SK-N-SH (cell line): ENCODE measurements around the gene ZIC5. TPM values are rescaled to one million over a fixed set of nuclear protein-coding genes. Genes with fewer than 3 reads are reported as not detected.

Experiments used
- CTCF ChIA-PET: fragments of 300-600, 350-600 bp; formaldehyde crosslinking; extraction: SDS; loops from one replicate; lab custom pipeline; 2021; lab: Yijun Ruan, JAX
- POLR2A ChIA-PET: fragments of 350-600 bp; sonication (Branson Sonifier 250); formaldehyde crosslinking; extraction: SDS; loops from one replicate; lab custom pipeline; 2020; ENCODE audit warnings: antibody characterized with exemption, inconsistent platforms; lab: Yijun Ruan, JAX
- DNase-seq: peaks from one replicate; pipeline ENCODE4 v3.0.0; 2012
- H2AFZ ChIP-seq: fragments of 200-600 bp; sonication (generic); 2 replicates; pipeline ENCODE4 v1.8.1; 2016; ENCODE audit warnings: antibody characterized with exemption, mild to moderate bottlenecking, low read depth
- H3F3A ChIP-seq: fragments of 200-600 bp; sonication (generic); replicated peaks from 2 replicates; pipeline ENCODE3; 2016; ENCODE audit warnings: antibody characterized with exemption, mild to moderate bottlenecking; ENCODE audit not compliant: insufficient read depth
- H3K27ac ChIP-seq, 2 experiments: fragments of 200-500 bp in 1 of 2; fragments of 200-600 bp in 1 of 2; sonication (Bioruptor generic) in 1 of 2; sonication (generic), shearing (Covaris generic) in 1 of 2; 2 replicates each; pipeline versions ENCODE4 v1.5.1 to v1.6.1; 2014 to 2016; ENCODE audit warnings: low read depth in 2 of 2, inconsistent platforms in 1 of 2, low read length in 1 of 2, mild to moderate bottlenecking in 1 of 2, mixed read lengths in 1 of 2
- H3K27me3 ChIP-seq: fragments of 200-600 bp; sonication (generic), shearing (Covaris generic); 2 replicates; pipeline ENCODE4 v1.6.1; 2016; ENCODE audit warnings: mixed run types; ENCODE audit not compliant: insufficient read depth
- H3K36me3 ChIP-seq, 2 experiments: fragments of 200-500 bp in 1 of 2; fragments of 200-600 bp in 1 of 2; sonication (Bioruptor generic) in 1 of 2; sonication (generic) in 1 of 2; replicated peaks in 1 of 2; 2 replicates each; pipeline versions ENCODE3 to v1.5.1; 2014 to 2016; ENCODE audit warnings: low read length in 1 of 2, mild to moderate bottlenecking in 1 of 2; ENCODE audit not compliant: insufficient read depth in 2 of 2, control insufficient read depth in 1 of 2
- H3K4me1 ChIP-seq, 2 experiments: fragments of 200-500 bp in 1 of 2; fragments of 200-600 bp in 1 of 2; sonication (Bioruptor generic) in 1 of 2; sonication (generic), shearing (Covaris generic) in 1 of 2; 2 replicates each; pipeline versions ENCODE4 v1.5.1 to v1.6.1; 2014 to 2016; ENCODE audit warnings: low read depth in 1 of 2, low read length in 1 of 2, mixed run types in 1 of 2; ENCODE audit not compliant: insufficient read depth in 2 of 2, control insufficient read depth in 1 of 2
- H3K4me2 ChIP-seq: fragments of 200-600 bp; sonication (generic), shearing (Covaris generic); 2 replicates; pipeline ENCODE4 v1.6.1; 2017; ENCODE audit warnings: mixed run types
- H3K4me3 ChIP-seq, 2 experiments: fragments of 200-500 bp in 1 of 2; fragments of 200-600 bp in 1 of 2; sonication (Bioruptor generic) in 1 of 2; sonication (generic), shearing (Covaris generic) in 1 of 2; 2 replicates each; pipeline versions ENCODE4 v1.5.1 to v1.8.1; 2014 to 2016; ENCODE audit warnings: low read depth in 2 of 2, inconsistent platforms in 1 of 2, low read length in 1 of 2, mild to moderate bottlenecking in 1 of 2, mixed read lengths in 1 of 2, moderate library complexity in 1 of 2
- H3K79me2 ChIP-seq: fragments of 200-600 bp; sonication (generic); 2 replicates; pipeline ENCODE4 v1.8.1; 2017; ENCODE audit warnings: mild to moderate bottlenecking; ENCODE audit not compliant: insufficient read depth
- H3K9ac ChIP-seq: fragments of 200-600 bp; sonication (generic); 2 replicates; pipeline ENCODE4 v1.6.1; 2017; ENCODE audit warnings: mixed run types
- H3K9me2 ChIP-seq: fragments of 200-600 bp; sonication (generic); 2 replicates; pipeline ENCODE4 v1.6.1; 2017; ENCODE audit warnings: mixed run types
- H3K9me3 ChIP-seq: fragments of 200-600 bp; sonication (generic); 2 replicates; pipeline ENCODE4 v1.6.1; 2017; ENCODE audit warnings: mixed run types, mild to moderate bottlenecking, moderate library complexity
- H4K20me1 ChIP-seq: fragments of 200-600 bp; sonication (generic); 2 replicates; pipeline ENCODE4 v1.6.1; 2017; ENCODE audit warnings: mild to moderate bottlenecking, mixed run types; ENCODE audit not compliant: insufficient read depth
- CHD2 ChIP-seq: fragments of 150-350 bp; IDR thresholded peaks from 2 replicates; pipeline ENCODE4 v1.6.1; 2018; ENCODE audit warnings: low read length; ENCODE audit not compliant: partially characterized antibody
- EP300 ChIP-seq, 2 experiments: IDR thresholded peaks; 2 replicates each; pipeline versions ENCODE4 v1.4.0 to v1.6.1; 2012; ENCODE audit warnings: borderline replicate concordance in 1 of 2, low read depth in 1 of 2, low read length in 1 of 2
- FOXJ3 ChIP-seq: sonication (generic); formaldehyde crosslinking; IDR thresholded peaks from 2 replicates; pipeline ENCODE4 v1.5.1; 2020; ENCODE audit warnings: mild to moderate bottlenecking, missing genetic modification reagents
- MXI1 ChIP-seq: IDR thresholded peaks from 2 replicates; pipeline ENCODE4 v1.6.1; 2012; ENCODE audit warnings: mild to moderate bottlenecking, low read depth, low read length, improper control_type of control experiment
- RAD21 ChIP-seq: IDR thresholded peaks from 2 replicates; pipeline ENCODE4 v1.6.1; 2012; ENCODE audit warnings: mild to moderate bottlenecking, low read length
- RFX5 ChIP-seq: IDR thresholded peaks from 2 replicates; pipeline ENCODE4 v1.6.1; 2012; ENCODE audit warnings: mild to moderate bottlenecking, improper control_type of control experiment, low read length
- RXRA ChIP-seq: IDR thresholded peaks from 2 replicates; pipeline ENCODE4 v1.4.0; 2012; ENCODE audit warnings: low read depth, mild to moderate bottlenecking, borderline replicate concordance
- SIN3A ChIP-seq: IDR thresholded peaks from 2 replicates; pipeline ENCODE4 v1.6.1; 2012; ENCODE audit warnings: low read depth, mild to moderate bottlenecking, low read length, moderate library complexity, borderline replicate concordance
- SMC3 ChIP-seq: IDR thresholded peaks from 2 replicates; pipeline ENCODE4 v1.6.1; 2012; ENCODE audit warnings: low read depth, low read length, improper control_type of control experiment
- TEAD4 ChIP-seq: IDR thresholded peaks from 2 replicates; pipeline ENCODE4 v1.4.0; 2012; ENCODE audit warnings: mild to moderate bottlenecking, borderline replicate concordance; ENCODE audit not compliant: insufficient read depth
- WGBS: methylation state at CpG from one replicate; pipeline ENCODE4 v1.1.6; 2017; ENCODE audit warnings: low lambda C conversion rate; 5-methylcytosine and 5-hydroxymethylcytosine counted together
- polyA plus RNA-seq, 3 experiments: library from polyadenylated mRNA; depleted of rRNA; stranded (reverse); fragments of >200 nt; gene quantifications; 2 replicates each; pipeline ENCODE4 v1.2.3, GENCODE V29; 2012
- TF ChIP-seq, protein P1 (sequence below): IDR thresholded peaks from 2 replicates; pipeline ENCODE4 v1.6.1; 2012; ENCODE audit warnings: mild to moderate bottlenecking, low read depth, low read length, moderate library complexity
- TF ChIP-seq, protein P2 (sequence below): fragments of 150-350 bp; IDR thresholded peaks from 2 replicates; pipeline ENCODE4 v1.6.1; 2017; ENCODE audit warnings: antibody characterized with exemption, low read length, low read depth, borderline replicate concordance

Gene ZIC5
- polyA plus RNA-seq, 1 of the 3 experiments (the other 2 are of a cell fraction), result not detected

DNA sequence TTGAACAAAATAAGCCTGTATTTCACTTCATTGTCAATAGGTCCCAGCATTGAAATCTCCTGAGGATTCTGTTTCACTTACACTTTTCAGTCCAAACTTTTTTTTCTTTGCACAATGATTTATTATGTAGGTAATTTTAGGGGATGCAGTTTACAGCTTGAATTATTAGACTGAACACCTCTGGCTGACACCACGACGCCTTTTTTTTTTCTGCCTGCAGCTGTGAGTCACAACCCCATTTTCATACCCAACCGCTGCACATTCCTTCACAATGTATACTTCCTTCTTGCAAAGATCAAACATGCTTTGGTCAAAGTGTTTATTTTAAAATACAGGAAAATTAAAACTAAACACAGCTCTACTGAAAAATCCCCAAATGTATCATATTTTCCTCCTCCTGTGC is 21.4 kb upstream of the ZIC5 start:
- Histone ChIP-seq H4K20me1 (peaks cover 9% of the 10 kb centered on the region; the same call in 1 of the 2 replicates), H3K79me2 (no peaks in the 10 kb centered on the region), H3K36me3 (no peaks in the 10 kb centered on the region), H3K9ac (no peak overlapping the region), H3K4me1 (no peaks in the 10 kb centered on the region), H3K9me3 (no peaks in the 10 kb centered on the region), H3K27ac (no peak overlapping the region), H3K9me2 (no peaks in the 10 kb centered on the region), H3F3A (peaks cover 4% of the 10 kb centered on the region), H3K27me3 (peaks cover 99% of the 10 kb centered on the region), H2AFZ (no peak overlapping the region), H3K4me3 (no peak overlapping the region), H3K4me2 (no peak overlapping the region)
- WGBS, result 0% methylated on average over 3 of the region's 3 CpGs
- no peak for TF ChIP-seq CHD2
- TF ChIP-seq RAD21, result no peak
- TF ChIP-seq EP300 (IDR thresholded peaks at IDR 0.05; ENCODE audit: borderline replicate concordance in 1 of 2, low read depth in 1 of 2, low read length in 1 of 2), result no peak
- no peak for TF ChIP-seq MXI1
- no peak for TF ChIP-seq FOXJ3 (CRISPR knock-in tag)
- no peak for TF ChIP-seq SIN3A
- TF ChIP-seq SMC3, result no peak
- no peak for TF ChIP-seq TEAD4
- TF ChIP-seq, protein P1, sequence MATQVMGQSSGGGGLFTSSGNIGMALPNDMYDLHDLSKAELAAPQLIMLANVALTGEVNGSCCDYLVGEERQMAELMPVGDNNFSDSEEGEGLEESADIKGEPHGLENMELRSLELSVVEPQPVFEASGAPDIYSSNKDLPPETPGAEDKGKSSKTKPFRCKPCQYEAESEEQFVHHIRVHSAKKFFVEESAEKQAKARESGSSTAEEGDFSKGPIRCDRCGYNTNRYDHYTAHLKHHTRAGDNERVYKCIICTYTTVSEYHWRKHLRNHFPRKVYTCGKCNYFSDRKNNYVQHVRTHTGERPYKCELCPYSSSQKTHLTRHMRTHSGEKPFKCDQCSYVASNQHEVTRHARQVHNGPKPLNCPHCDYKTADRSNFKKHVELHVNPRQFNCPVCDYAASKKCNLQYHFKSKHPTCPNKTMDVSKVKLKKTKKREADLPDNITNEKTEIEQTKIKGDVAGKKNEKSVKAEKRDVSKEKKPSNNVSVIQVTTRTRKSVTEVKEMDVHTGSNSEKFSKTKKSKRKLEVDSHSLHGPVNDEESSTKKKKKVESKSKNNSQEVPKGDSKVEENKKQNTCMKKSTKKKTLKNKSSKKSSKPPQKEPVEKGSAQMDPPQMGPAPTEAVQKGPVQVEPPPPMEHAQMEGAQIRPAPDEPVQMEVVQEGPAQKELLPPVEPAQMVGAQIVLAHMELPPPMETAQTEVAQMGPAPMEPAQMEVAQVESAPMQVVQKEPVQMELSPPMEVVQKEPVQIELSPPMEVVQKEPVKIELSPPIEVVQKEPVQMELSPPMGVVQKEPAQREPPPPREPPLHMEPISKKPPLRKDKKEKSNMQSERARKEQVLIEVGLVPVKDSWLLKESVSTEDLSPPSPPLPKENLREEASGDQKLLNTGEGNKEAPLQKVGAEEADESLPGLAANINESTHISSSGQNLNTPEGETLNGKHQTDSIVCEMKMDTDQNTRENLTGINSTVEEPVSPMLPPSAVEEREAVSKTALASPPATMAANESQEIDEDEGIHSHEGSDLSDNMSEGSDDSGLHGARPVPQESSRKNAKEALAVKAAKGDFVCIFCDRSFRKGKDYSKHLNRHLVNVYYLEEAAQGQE, result no peak
- POLR2A ChIA-PET, result no interaction called here
- CTCF ChIA-PET, result interaction anchor here (0.7 to 1.6 kb wide), 4 partner anchors 88 to 522 kb away, joined by 3 to 4 read pairs (median 4); no protein-coding TSS in a partner anchor
- DNase-seq, result no peak

DNA sequence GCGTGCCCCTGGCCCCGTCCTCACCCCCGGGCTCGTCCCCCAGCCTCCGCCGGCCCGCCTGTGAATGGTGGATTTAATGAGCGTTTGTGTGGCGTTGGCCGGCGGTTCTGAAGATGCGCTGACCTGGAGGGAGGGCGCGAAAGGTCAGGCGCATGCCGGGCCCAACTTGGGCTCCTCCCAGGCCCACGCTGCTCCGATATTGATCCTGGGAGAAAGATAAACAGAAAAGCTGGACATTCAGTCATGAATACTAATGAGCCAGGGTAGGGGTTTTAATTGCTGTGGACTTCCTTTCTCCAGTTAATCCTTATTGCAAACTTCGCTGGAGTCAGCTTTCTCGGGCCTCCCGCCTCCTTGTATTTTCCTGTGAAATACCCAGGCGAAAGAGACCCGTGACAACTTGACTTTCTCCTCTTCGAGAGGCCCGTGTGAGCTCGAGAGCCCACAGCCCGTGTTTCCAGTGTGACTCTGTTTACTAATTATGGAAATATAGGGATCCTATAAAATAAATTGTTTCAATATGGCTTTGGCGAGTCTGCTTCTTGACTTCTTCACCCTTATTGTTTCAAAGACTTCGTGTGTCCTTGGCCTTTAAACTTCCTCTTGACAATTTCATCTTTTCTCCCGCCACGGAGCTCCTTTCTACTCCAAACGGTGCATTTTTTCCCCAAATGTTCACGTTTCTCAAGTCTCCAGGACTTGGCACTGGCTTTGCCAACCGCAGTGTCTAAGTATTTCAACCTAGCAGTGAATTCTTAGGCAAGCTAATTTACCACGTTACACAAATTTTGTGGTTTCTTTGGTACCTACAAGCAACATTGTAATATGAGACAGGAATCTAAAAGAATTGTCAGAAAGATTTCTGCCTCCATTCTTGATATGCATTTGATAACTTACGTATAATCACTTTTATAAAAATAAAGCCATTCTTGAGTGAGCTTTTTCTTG is 20.5 kb upstream of the ZIC5 start:
- peaks cover 99% of the 10 kb centered on the region for H3K27me3 ChIP-seq
- H3K79me2 ChIP-seq, result no peaks in the 10 kb centered on the region
- H3K36me3 ChIP-seq, result no peaks in the 10 kb centered on the region
- CTCF ChIA-PET, result interaction anchor here (0.9 to 1.7 kb wide), 7 partner anchors 76 to 523 kb away, joined by 3 to 8 read pairs (median 4); no protein-coding TSS in a partner anchor
- H3K4me2 ChIP-seq, result no peak overlapping the region
- TF ChIP-seq RXRA (no peak), RFX5 (no peak)
- TF ChIP-seq, protein P2, sequence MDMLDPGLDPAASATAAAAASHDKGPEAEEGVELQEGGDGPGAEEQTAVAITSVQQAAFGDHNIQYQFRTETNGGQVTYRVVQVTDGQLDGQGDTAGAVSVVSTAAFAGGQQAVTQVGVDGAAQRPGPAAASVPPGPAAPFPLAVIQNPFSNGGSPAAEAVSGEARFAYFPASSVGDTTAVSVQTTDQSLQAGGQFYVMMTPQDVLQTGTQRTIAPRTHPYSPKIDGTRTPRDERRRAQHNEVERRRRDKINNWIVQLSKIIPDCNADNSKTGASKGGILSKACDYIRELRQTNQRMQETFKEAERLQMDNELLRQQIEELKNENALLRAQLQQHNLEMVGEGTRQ, result no peak
- H3F3A ChIP-seq, result peaks cover 6% of the 10 kb centered on the region
- H2AFZ ChIP-seq, result no peak overlapping the region
- no peak overlapping the region for H3K27ac ChIP-seq
- 16% methylated on average over 35 of the region's 36 CpGs for WGBS
- DNase-seq, result no peak
- no peaks in the 10 kb centered on the region for H3K9me3 ChIP-seq
- no peak overlapping the region for H3K4me3 ChIP-seq
- peaks cover 12% of the 10 kb centered on the region; the same call in 1 of the 2 replicates for H4K20me1 ChIP-seq
- no peak overlapping the region for H3K9ac ChIP-seq
- H3K9me2 ChIP-seq, result no peaks in the 10 kb centered on the region
- POLR2A ChIA-PET, result interaction anchor here (0.6 kb wide), 1 partner anchor 98 kb away, joined by 3 read pairs; no protein-coding TSS in a partner anchor
- H3K4me1 ChIP-seq, result no peaks in the 10 kb centered on the region
